MM.1S (cell line): ENCODE measurements around the gene STN1.

Source experiments
- DNase-seq: peaks from one replicate; pipeline ENCODE4 v3.0.0-alpha.2; 2015
- H2AFZ ChIP-seq: fragments of 300-600 bp; sonication (generic); 2 replicates; pipeline ENCODE4 v1.6.0; 2016; ENCODE audit warnings: antibody characterized with exemption, low read length
- H3F3A ChIP-seq: fragments of 300-600 bp; sonication (generic); 2 replicates; pipeline ENCODE4 v1.6.1; 2016; ENCODE audit warnings: mild to moderate bottlenecking, antibody characterized with exemption, low read length, moderate library complexity, mixed read lengths; ENCODE audit not compliant: insufficient read depth
- H3K27ac ChIP-seq: fragments of 300-600 bp; sonication (generic); 2 replicates; pipeline ENCODE4 v1.5.1; 2016; ENCODE audit warnings: mild to moderate bottlenecking, low read length
- H3K27me3 ChIP-seq: fragments of 300-600 bp; sonication (generic); replicated peaks from 2 replicates; pipeline ENCODE4 v1.6.0; 2016; ENCODE audit warnings: low read length; ENCODE audit not compliant: insufficient read depth
- H3K36me3 ChIP-seq: fragments of 300-600 bp; sonication (generic); replicated peaks from 2 replicates; pipeline ENCODE4 v1.6.1; 2016; ENCODE audit warnings: mild to moderate bottlenecking, low read length, mixed read lengths; ENCODE audit not compliant: insufficient read depth
- H3K4me1 ChIP-seq: fragments of 300-600 bp; sonication (generic); 2 replicates; pipeline ENCODE4 v1.6.1; 2016; ENCODE audit warnings: low read length, mixed read lengths
- H3K4me2 ChIP-seq: fragments of 300-600 bp; sonication (generic); 2 replicates; pipeline ENCODE4 v1.6.0; 2016; ENCODE audit warnings: low read depth, low read length
- H3K4me3 ChIP-seq: fragments of 300-600 bp; sonication (generic); 2 replicates; pipeline ENCODE4 v1.5.1; 2016; ENCODE audit warnings: low read length, mixed read lengths
- H3K79me2 ChIP-seq: fragments of 300-600 bp; sonication (generic); 2 replicates; pipeline ENCODE4 v1.6.1; 2016; ENCODE audit warnings: mixed run types, low read length, mixed read lengths
- H3K9ac ChIP-seq: fragments of 300-600 bp; sonication (generic); 2 replicates; pipeline ENCODE4 v1.6.1; 2016; ENCODE audit warnings: low read length, mixed read lengths
- H3K9me2 ChIP-seq: fragments of 300-600 bp; sonication (generic); replicated peaks from 2 replicates; pipeline ENCODE4 v1.6.1; 2016; ENCODE audit warnings: mild to moderate bottlenecking, low read length, mixed read lengths; ENCODE audit not compliant: insufficient read depth
- H3K9me3 ChIP-seq: fragments of 300-600 bp; sonication (generic); replicated peaks from 2 replicates; pipeline ENCODE4 v1.6.1; 2016; ENCODE audit warnings: mild to moderate bottlenecking, low read length, mixed read lengths; ENCODE audit not compliant: insufficient read depth
- H4K20me1 ChIP-seq: fragments of 300-600 bp; sonication (generic); 2 replicates; pipeline ENCODE4 v1.6.1; 2016; ENCODE audit warnings: mild to moderate bottlenecking, low read length, moderate library complexity, mixed read lengths; ENCODE audit not compliant: insufficient read depth
- CTCF ChIP-seq: fragments of 300-600 bp; sonication (generic); IDR thresholded peaks from 2 replicates; pipeline ENCODE4 v1.5.1; 2016; ENCODE audit warnings: antibody characterized with exemption, low read length, mixed read lengths
- EZH2 ChIP-seq: fragments of 300-600 bp; sonication (generic); optimal IDR thresholded peaks from 2 replicates; pipeline ENCODE3; 2017; ENCODE audit warnings: low read depth, mild to moderate bottlenecking, antibody characterized with exemption, low read length, mixed read lengths
- EZH2phosphoT487 ChIP-seq: fragments of 300-600 bp; sonication (generic); IDR thresholded peaks from 2 replicates; pipeline ENCODE4 v1.6.1; 2018; ENCODE audit warnings: antibody characterized with exemption, low read length

The STN1 gene

GRCh38 chr10:103933557-103934121 is 15.7 kb upstream of the STN1 start:
- H3K4me3 ChIP-seq: no peak overlapping the region
- no peak for TF ChIP-seq EZH2
- no peak for TF ChIP-seq CTCF
- no peak for TF ChIP-seq EZH2phosphoT487
- no peaks in the 10 kb centered on the region for H3K9me2 ChIP-seq
- H3K36me3 ChIP-seq: no peaks in the 10 kb centered on the region
- no peak overlapping the region for H3K9ac ChIP-seq
- H2AFZ ChIP-seq: no peak overlapping the region
- H3K9me3 ChIP-seq: no peaks in the 10 kb centered on the region
- no peaks in the 10 kb centered on the region for H4K20me1 ChIP-seq
- DNase-seq: no peak
- no peaks in the 10 kb centered on the region for H3K4me1 ChIP-seq
- H3K27ac ChIP-seq: no peak overlapping the region
- H3K27me3 ChIP-seq: no peaks in the 10 kb centered on the region
- H3K79me2 ChIP-seq: no peaks in the 10 kb centered on the region
- no peaks in the 10 kb centered on the region for H3F3A ChIP-seq
- no peak overlapping the region for H3K4me2 ChIP-seq

- Histone ChIP-seq H3K4me3 (no peak overlapping the region), H3K4me2 (no peak overlapping the region), H3K9me3 (no peaks in the 10 kb centered on the region), H3K9me2 (no peaks in the 10 kb centered on the region), H2AFZ (no peak overlapping the region), H3K36me3 (no peaks in the 10 kb centered on the region), H3K4me1 (no peaks in the 10 kb centered on the region), H4K20me1 (no peaks in the 10 kb centered on the region), H3K9ac (no peak overlapping the region), H3K79me2 (no peaks in the 10 kb centered on the region), H3F3A (no peaks in the 10 kb centered on the region), H3K27ac (no peak overlapping the region), H3K27me3 (no peaks in the 10 kb centered on the region)
- DNase-seq: no peak
- TF ChIP-seq CTCF (no peak), EZH2 (no peak), EZH2phosphoT487 (no peak)
Observed at GRCh38 chr10:103932971-103933370, 15.0 kb upstream of the STN1 start.

GRCh38 chr10:103932271-103932670 is 14.3 kb upstream of the STN1 start:
- Histone ChIP-seq H3K36me3 (no peaks in the 10 kb centered on the region), H3K4me3 (no peak overlapping the region), H3K9me3 (no peaks in the 10 kb centered on the region), H2AFZ (no peak overlapping the region), H3K27me3 (no peaks in the 10 kb centered on the region), H3F3A (no peaks in the 10 kb centered on the region), H3K4me2 (no peak overlapping the region), H3K79me2 (no peaks in the 10 kb centered on the region), H3K9me2 (no peaks in the 10 kb centered on the region), H4K20me1 (no peaks in the 10 kb centered on the region), H3K27ac (no peak overlapping the region), H3K9ac (no peak overlapping the region), H3K4me1 (no peaks in the 10 kb centered on the region)
- TF ChIP-seq EZH2phosphoT487: no peak
- TF ChIP-seq CTCF: no peak
- TF ChIP-seq EZH2: no peak
- no peak for DNase-seq
